Subcutaneous adipose tissue (tissue), 4 donors: Measurements from ENCODE around the gene SMG6. TPM values are rescaled to one million over a fixed set of nuclear protein-coding genes. Genes with fewer than 3 reads are reported as not detected.

Source experiments
- CTCF ChIP-seq: fragments of 450-650 bp; IDR thresholded peaks from one replicate; pipeline ENCODE4 v1.5.1; 2016; ENCODE audit warnings: low read depth, mild to moderate bottlenecking, control low read depth, antibody characterized with exemption, moderate library complexity
- total RNA-seq, 4 donors: library from RNA; depleted of rRNA; stranded (reverse); fragments of >200 nt; gene quantifications; one replicate each; pipeline ENCODE4 v1.1.0, GENCODE V29; 2016

Gene SMG6
- total RNA-seq, 4 donors from 2014 or later = 14.5 to 50.7 (median 19.4) TPM

- no peak for TF ChIP-seq CTCF
Measured at GRCh38 chr17:2204393-2204792, 99.2 kb downstream of the SMG6 start.

DNA sequence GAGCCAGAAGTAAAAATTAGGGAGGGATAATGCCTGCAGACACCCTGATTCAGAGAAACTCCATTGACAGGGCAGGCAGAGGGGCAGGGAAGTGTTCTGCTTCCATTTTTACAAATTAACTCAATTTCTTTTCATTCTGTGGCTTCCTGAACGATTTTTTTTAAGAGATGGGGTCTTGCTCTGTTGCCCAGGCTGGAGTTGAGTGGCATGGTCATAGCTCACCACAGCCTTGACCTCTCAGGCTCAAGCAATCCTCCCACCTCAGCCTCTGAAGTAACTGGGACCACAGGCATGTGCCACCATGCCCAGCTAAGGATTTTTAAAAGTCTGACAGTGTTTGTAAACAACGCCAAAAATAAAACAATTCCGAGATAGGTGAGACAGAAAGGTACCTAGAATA lies 99.8 kb downstream of the SMG6 start:
- no peak for TF ChIP-seq CTCF

- no peak for TF ChIP-seq CTCF
Measured at GRCh38 chr17:2202996-2203575, 100.5 kb downstream of the SMG6 start.

GRCh38 chr17:2202302-2202995 lies 101.1 kb downstream of the SMG6 start:
- TF ChIP-seq CTCF = no peak

DNA sequence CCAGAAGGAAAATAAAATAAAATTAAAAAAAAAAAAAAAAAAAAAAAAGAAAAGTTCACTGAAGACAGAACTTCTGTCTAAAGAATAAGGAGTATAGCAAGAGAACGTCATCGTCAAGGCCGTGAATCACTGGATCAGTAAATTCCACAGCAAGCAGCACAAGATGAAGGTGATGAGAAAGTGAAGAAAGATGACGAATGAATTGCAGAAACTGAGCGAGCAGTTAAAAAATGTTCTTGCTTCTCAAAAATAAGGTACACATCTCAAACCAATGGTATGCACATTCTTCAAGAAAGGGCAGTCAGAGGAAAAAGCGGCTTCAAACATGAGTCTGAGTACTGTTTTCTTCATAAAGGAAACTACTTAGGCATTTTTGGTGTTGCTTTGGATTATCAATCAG lies 104.7 kb downstream of the SMG6 start:
- no peak for TF ChIP-seq CTCF

GRCh38 chr17:2197271-2197670 lies 106.3 kb downstream of the SMG6 start:
- no peak for TF ChIP-seq CTCF

DNA sequence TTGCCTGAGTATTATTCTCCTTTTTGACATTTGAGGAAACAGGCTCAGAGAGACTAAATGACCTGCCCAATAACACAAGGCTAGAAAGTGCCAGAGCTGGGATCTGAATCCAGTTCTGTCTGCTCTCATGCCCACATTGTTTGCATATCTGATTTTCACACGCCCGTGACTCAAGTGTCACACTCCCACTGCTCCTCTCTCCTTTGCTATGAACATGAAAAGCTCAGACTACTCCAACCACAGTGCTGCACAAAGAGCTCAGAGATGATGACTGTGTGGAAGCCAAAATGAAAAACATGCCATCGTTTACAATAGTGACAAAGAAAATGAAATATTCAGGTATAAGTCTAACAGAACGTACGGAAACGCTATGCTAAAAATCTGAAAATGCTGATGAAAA lies 107.9 kb downstream of the SMG6 start:
- no peak for TF ChIP-seq CTCF
